Measurements from ENCODE around the gene TEAD1. TPM values are rescaled to one million over a fixed set of nuclear protein-coding genes. Genes with fewer than 3 reads are reported as not detected.

The TEAD1 gene
- total and polyA plus RNA-seq, 10 of the 15 experiments (the other 5 are each of a cell fraction or from before 2014, with no cell fraction given), result 0.01 to 0.59 (median 0.04) TPM; not detected in 6

DNA sequence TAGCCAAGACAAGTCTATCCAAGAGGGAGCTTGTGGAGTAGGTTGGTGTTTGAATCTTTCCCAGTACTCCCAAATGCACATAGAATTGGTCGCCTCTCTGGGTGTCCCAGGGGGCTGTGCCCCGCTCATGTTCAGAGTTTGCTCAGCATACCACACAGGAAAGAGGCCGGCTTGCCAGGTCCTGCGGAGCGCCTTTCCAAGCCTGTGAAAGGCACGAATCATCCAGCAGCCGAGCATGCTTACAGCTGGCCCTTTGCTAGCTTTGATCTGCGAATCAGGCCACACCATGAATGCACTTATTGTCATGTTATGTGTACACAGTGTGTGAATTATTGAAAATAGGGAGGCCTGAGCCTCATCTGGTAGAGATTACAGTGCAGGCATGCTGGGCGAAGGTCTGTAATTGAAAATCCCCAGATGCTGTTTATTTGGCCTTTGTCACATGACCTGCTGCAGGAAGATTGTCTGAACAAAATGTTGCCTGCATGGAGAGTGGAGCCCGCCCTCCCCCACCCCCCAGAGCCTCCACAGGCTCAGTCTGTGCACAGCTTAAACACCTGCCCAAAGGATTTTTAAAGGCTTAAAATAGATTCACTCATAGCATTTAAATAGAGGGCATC, 171.6 kb downstream of the TEAD1 start:
- no TSS peak for BruUV-seq (replicated peaks)
- H3K27ac ChIP-seq (ENCODE audit: control insufficient read depth, insufficient read depth), result no peak overlapping the region
- FAIRE-seq (no peak), DNase-seq (ENCODE audit: low read depth, low spot score) (no peak), ATAC-seq (no peak)
- no peaks in the 10 kb centered on the region for H4K20me1 ChIP-seq (ENCODE audit: control insufficient read depth, insufficient read depth)
- no peaks in the 10 kb centered on the region for H3K4me1 ChIP-seq (ENCODE audit: control insufficient read depth, insufficient read depth, low read length)
- no peaks in the 10 kb centered on the region for H3K9me3 ChIP-seq (replicated peaks; ENCODE audit: control insufficient read depth, insufficient read depth, low read length)
- H2AFZ ChIP-seq (ENCODE audit: control insufficient read depth, low read depth, low read length), result no peak overlapping the region
- no peaks in the 10 kb centered on the region for H3K36me3 ChIP-seq (ENCODE audit: control insufficient read depth in 2 of 2, insufficient read depth in 2 of 2, low read length in 1 of 2)
- ChIA-PET CTCF (no interaction called here), POLR2A (no interaction called here), RAD21 (ENCODE audit: unreplicated experiment) (no interaction called here), SMC1A (ENCODE audit: uncharacterized antibody, unreplicated experiment) (no interaction called here)
- H3K27me3 ChIP-seq (replicated peaks in 1 of 2; ENCODE audit: control insufficient read depth in 2 of 2, insufficient read depth in 2 of 2, low read length in 1 of 2), result no peaks in the 10 kb centered on the region; a peak in 1 of 4 replicates
- intact Hi-C loops (cut with micrococcal nuclease; ENCODE audit: unreplicated experiment) (no loop called here), in situ Hi-C loops (cut with MboI) (no loop called here)
- no peak overlapping the region for H3K4me3 ChIP-seq
- no peak overlapping the region for H3K9ac ChIP-seq (ENCODE audit: control insufficient read depth, insufficient read depth, low read length)
- WGBS (ENCODE audit: insufficient coverage, insufficient replicate concordance, low lambda C conversion rate, missing lambda C conversion rate), result 27% methylated on average over 10 of the region's 10 CpGs
- TF ChIP-seq NR2F1 (conservative IDR thresholded peaks at IDR 0.05) (no peak), NR2C1 (IDR thresholded peaks at IDR 0.05) (no peak), EZH2 (IDR thresholded peaks at IDR 0.05; ENCODE audit: borderline replicate concordance, control insufficient read depth, low read depth, low read length) (no peak), STAT1 (conservative IDR thresholded peaks at IDR 0.05) (no peak), RAD21 (IDR thresholded peaks at IDR 0.05; ENCODE audit: insufficient read depth, low read depth, low read length) (no peak), PAX5 (IDR thresholded peaks at IDR 0.05; ENCODE audit: borderline replicate concordance, low read depth, low read length) (no peak), KAT2A (conservative IDR thresholded peaks at IDR 0.05; ENCODE audit: control insufficient read depth, low read depth, low read length) (no peak), POU2F2 (IDR thresholded peaks at IDR 0.05; ENCODE audit: borderline replicate concordance, low read depth, low read length) (no peak), MYC (IDR thresholded peaks at IDR 0.05; ENCODE audit: insufficient read depth, insufficient read length, insufficient replicate concordance, low read length, severe bottlenecking) (no peak), KDM1A (IDR thresholded peaks at IDR 0.05; ENCODE audit: borderline replicate concordance) (no peak), SREBF1 (IDR thresholded peaks at IDR 0.05; ENCODE audit: low read length) (no peak), HDGF (IDR thresholded peaks at IDR 0.05) (no peak), SREBF2 (IDR thresholded peaks at IDR 0.05; ENCODE audit: low read length) (no peak), NFYA (IDR thresholded peaks at IDR 0.05; ENCODE audit: borderline replicate concordance, low read depth, low read length) (no peak), POLR2AphosphoS5 (IDR thresholded peaks at IDR 0.05; ENCODE audit: low read length) (no peak), PML (IDR thresholded peaks at IDR 0.05; ENCODE audit: low read length) (no peak), CBX5 (IDR thresholded peaks at IDR 0.05; ENCODE audit: low read depth) (no peak)
- TF ChIP-seq, protein P1, sequence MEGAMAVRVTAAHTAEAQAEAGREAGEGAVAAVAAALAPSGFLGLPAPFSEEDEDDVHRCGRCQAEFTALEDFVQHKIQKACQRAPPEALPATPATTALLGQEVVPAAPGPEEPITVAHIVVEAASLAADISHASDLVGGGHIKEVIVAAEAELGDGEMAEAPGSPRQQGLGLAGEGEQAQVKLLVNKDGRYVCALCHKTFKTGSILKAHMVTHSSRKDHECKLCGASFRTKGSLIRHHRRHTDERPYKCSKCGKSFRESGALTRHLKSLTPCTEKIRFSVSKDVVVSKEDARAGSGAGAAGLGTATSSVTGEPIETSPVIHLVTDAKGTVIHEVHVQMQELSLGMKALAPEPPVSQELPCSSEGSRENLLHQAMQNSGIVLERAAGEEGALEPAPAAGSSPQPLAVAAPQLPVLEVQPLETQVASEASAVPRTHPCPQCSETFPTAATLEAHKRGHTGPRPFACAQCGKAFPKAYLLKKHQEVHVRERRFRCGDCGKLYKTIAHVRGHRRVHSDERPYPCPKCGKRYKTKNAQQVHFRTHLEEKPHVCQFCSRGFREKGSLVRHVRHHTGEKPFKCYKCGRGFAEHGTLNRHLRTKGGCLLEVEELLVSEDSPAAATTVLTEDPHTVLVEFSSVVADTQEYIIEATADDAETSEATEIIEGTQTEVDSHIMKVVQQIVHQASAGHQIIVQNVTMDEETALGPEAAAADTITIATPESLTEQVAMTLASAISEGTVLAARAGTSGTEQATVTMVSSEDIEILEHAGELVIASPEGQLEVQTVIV (IDR thresholded peaks at IDR 0.05; ENCODE audit: borderline replicate concordance, partially characterized antibody), result no peak
- TF ChIP-seq, protein P2, sequence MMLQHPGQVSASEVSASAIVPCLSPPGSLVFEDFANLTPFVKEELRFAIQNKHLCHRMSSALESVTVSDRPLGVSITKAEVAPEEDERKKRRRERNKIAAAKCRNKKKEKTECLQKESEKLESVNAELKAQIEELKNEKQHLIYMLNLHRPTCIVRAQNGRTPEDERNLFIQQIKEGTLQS (IDR thresholded peaks at IDR 0.05; ENCODE audit: borderline replicate concordance, extremely low read depth, low read depth, low read length), result no peak
- H3K4me2 ChIP-seq (ENCODE audit: control insufficient read depth, insufficient read depth), result no peak overlapping the region
- H3K79me2 ChIP-seq (ENCODE audit: control insufficient read depth, insufficient read depth, low read length), result no peaks in the 10 kb centered on the region
